DMS53 treated with DMSO at 0.1 percent for 48 hours (cell line): ENCODE results near the gene ALG1L2.
"Not testable (repeated sequence)": the region's sequence is repeated elsewhere in the genome, so short reads cannot be mapped to it uniquely, and the experiment has no call there.

ENCODE experiments used
- DNase-seq: peaks from one replicate; lab custom pipeline; 2025; ENCODE audit not compliant: unreplicated experiment; lab: John Stamatoyannopoulos, UW

The ALG1L2 gene, protein sequence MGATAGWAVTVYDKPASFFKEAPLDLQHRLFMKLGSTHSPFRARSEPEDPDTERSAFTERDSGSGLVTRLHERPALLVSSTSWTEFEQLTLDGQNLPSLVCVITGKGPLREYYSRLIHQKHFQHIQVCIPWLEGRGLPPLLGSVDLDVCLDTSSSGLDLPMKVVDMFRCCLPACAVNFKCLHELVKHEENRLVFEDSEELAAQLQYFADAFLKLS

DNA sequence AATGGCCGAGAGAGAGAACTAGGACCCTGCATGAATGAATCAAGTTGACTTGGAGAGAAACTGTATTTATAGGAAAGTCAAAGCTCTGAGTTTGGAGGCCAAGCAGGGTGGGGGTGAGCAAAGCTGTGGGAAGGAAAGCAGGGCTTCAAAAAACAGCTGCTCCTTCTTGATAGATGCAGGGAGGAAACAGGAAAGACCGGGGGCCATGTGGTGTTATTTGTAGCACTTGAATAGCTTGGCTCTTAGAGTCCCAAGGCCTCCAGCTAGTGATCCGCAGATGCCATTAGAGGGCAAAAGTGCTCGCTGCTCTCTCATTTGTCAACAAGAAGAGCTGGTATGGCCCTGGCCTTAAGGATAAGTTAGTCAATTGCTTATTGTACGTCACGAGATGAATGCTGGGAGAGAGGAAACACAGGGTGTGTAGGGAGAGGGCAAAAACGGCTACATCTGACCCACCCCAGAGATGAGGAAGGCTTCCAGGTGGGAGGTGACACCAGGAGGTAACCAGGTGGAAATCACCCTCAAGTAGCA is at the start of gene ALG1L2:
Gene ALG1L2, plus strand, starts transcription at position 481 of the 531 bp plus-strand sequence. CDS start 186 bp downstream, outside the sequence.
- DNase-seq = no peak

DNA sequence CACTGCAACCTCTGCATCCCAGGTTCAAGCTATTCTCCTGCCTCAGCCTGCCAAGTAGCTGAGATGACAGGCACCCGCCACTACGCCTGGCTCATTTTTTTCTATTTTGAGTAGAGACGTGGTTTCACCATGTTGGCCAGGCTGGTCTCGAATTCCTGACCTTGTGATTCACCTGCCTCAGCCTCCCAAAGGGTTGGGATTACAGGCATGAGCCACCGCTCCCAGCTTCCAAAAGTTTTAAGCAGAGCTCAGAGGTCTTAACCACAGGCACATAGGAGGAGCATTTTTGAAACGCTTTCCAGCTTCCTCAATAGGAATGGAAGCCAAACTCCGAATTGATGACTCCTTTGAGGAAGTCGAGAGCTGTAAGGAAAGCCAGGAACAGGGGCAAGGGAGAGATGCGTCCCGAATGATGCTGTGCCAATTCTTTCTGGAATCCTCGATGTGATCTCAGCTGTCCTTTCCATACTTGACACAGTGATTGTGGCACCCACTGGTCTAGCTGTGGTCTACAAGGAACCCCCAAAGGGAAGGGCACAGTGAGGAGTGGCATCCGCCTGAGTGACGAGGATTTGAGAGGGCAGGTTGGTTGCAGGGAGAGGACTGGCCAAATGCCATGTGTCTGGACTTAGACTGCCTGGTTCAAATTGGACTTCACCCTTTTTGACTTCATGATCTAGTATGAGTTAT is 44.4 kb upstream of the ALG1L2 start:
- DNase-seq = not testable (repeated sequence)

DNA sequence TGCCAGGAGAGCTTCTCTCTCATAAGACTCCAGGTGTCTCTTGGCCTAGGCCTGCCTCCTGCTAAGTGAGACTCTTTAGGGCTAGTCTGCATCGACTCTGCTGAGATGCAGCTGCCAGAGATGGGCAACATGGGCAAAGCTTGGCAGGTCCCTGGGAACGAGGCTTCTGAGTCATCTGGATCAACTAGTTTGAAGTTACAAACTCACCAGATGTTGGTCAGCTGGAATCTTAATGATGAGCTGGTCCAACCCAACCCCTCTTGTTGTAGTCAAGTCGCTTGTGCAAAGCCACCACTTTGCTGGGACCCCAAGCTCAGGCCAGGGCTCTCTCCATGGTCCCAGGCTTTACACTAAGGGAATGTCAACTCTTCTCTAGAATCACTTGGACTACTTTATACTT is 38.9 kb upstream of the ALG1L2 start:
- DNase-seq = not testable (repeated sequence)

DNA sequence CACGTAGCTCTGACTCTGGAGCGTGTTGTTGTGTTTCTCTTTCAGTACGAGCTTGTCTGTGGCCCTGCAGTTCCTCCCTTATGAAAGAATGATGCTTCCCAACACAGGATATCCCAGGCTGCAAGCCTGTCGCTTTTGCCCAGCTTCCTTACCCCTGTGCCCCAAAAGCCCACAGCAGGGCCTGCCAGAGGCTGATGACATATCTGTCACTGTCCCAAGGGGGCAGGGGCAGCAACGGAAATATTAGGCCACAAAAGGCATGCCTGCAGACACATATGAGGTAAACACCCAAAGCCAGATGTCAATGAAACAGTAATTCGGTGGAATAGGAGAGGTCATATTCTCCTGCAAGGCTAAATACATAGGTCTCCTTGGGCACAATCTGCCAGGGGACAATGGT is 38.0 kb upstream of the ALG1L2 start:
- not testable (repeated sequence) for DNase-seq

DNA sequence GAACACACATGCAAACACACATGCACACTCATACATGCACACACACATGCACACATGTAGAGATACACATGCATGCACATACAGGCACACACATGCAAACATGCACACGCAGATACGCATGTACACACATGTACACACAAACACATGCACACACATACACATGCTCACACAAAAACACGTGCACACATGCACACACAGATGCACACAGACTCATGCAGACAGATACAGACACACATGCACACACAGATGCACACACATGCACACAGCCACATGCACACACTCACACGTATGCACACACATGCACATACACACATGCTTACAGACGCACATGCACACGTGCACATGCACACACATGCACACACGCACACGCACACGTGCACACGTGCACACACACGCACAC is 37.3 kb upstream of the ALG1L2 start:
- DNase-seq = no peak

DNA sequence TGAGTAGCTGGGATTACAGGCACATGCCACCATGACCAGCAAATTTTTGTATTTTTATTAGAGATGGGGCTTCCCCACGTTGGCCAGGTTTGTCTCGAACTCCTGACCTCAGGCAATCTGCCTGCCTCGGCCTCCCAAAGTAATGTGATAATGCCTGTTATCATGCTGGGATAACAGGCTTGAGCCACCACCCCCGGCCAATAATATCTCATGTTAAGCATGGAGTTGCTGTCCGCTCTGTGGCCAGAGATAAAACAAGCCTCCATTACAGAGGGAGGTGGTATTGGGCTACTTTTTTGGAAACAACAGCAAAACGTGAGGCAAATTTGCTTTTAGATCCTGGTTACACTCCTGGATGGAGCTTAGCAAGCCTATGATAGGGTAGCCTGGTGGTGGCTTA is 32.9 kb upstream of the ALG1L2 start:
- DNase-seq = no peak

DNA sequence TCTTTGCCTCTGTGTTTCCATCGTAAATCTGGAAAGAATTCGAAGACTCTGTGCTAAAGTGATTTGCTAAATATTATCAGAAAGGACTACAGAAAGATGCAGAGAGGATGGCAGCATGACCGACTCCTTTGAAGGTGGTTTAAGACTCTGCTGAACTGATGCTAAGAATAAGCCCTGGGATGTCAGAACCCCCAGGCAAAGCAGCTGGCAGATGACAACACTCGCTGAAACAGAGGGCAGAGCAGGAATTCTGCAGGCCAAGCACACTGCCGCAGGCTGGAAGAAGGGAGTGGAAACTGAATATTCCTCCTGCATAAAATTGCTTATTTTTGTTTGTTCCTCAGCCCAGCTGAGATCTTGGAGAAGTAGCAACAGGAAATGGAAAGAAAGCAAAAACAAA is 29.3 kb upstream of the ALG1L2 start:
- not testable (repeated sequence) for DNase-seq

DNA sequence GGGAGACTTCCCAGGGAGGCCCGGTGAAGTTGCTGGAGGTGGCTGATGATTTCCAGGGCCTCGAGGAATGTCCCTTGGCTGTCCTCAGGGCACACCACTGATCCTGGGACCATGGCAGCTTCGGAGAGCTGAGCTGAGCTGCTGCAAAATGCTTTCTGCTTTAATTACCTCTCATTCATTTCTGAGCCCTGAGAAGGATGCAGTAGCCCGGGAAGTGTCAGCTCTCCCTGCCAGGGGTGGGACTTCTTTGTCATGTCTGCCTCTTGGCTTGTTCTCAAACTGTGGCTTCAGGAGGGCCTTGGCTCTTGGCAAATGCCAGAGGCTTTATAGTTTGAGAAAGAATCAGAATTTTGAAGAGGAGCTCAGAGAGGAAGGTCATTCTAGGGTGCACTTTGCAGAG is 28.7 kb upstream of the ALG1L2 start:
- not testable (repeated sequence) for DNase-seq

DNA sequence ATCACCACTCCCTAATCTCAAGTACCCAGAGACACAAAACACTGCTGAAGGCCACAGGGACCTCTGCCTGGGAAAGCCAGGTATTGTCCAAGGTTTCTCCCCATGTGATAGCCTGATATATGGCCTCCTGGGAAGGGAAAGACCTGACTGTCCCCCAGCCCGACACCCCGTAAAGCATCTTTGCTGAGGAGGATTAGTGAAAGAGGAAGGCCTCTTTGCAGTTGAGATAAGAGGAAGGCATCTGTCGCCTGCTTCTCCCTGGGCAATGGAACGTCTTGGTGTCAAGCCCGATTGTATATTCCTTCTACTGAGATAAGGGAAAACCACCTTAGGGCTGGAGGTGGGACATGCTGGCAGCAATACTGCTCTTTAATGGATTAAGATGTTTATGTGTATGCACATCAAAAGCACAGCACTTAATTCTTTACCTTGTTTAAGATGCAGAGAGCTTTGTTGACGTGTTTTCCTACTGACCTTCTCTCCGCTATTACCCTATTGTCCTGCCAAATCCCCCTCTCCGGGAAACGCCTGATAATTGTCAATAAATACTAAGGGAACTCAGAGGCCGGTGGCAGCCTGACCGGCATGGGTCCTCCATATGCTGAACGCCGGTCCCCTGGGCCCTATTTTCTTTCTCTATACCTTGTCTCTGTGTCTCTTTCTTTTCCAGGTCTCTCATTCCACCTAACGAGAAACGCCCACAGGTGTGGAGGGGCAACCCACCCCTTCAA is 23.9 kb upstream of the ALG1L2 start:
- DNase-seq = not testable (repeated sequence)

DNA sequence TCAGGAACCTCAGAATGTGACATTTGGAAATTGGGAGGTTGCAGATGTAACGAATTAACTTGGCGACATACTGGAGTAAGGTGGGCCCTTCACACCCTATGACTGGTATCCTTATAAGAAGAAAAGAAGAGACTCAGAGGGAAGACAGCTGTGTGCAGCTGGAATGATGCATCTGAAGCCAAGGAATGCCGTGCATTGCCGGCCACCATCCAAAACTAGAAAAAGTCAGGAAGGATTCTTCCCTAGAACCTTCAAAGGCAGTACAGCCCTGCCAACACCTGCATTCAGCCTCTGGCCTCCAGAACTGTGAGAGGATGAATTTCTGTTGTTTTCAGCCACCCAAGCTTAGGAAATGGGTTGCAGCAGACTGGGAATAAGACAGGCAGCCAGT is 23.4 kb upstream of the ALG1L2 start:
- DNase-seq = not testable (repeated sequence)

DNA sequence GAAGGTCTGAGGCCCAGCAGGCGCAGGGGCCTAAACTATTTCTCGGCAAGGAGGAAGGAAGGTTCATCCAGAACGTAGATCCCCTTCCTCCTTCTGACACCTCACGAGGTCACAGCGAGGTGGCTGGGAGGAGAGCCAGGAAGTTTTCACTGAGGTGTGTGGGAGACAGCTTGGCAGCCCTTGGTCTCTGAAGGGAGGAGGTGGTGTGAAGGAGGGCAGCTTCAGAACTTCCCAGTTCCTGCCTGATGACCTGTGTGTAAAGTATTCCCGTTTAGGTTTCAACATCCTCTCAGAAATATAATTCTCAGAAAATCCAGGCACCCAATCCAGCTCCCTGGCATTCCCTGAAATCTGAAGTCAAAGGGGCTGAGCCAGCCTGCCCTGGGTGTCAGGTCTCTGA is 22.9 kb upstream of the ALG1L2 start:
- DNase-seq = not testable (repeated sequence)

DNA sequence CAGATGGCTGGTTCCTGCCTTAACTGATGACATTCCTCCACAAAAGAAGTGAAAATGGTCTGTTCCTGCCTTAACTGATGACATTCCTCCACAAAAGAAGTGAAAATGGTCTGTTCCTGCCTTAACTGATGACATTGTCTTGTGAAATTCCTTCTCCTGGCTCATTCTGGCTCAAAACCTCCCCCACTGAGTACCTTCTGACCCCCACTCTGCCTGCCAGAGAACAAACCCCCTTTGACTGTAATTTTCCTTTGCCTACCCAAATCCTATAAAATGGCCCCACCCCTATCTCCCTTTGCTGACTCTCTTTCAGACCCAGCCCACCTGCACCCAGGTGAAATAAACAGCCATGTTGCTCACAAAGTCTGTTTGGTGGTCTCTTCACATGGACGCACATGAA is 22.5 kb upstream of the ALG1L2 start:
- not testable (repeated sequence) for DNase-seq

DNA sequence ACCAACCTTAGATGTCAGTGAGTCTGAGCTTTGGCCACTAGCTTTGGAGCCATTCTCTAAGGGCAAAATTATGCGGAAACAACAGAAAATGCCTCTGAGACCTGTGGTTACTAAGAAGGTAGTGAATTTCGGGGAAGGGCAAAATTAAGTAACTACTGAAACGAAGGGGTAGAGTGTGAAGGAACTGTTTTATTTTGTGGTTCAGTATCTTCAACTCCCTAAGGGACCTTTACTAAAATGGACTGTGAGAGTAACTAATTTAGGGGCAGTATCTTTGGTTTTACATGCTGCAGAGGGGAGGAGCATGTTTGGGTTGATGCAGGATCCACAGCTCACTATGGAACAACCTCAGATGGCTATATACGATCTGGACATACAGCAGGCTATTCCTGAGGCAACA is 8.0 kb upstream of the ALG1L2 start:
- DNase-seq = no peak

DNA sequence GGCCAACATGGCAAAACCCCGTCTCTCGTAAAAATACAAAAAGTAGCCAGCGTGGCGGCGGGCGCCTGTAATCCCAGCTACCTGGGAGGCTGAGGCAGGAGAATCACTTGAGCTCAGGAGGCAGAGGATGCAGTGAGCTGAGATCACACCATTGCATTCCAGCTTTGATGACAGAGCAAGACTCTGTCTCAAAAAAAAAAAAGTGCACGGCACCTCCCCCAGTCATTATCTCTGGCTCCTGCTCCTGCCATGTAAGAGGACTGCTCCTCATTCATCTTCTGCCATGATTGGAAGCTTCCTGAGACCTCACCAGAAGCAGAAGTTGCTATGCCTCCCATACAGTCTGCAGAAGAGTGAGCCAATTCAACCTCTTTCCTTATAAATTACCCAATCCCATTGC is 4.0 kb upstream of the ALG1L2 start:
- no peak for DNase-seq

DNA sequence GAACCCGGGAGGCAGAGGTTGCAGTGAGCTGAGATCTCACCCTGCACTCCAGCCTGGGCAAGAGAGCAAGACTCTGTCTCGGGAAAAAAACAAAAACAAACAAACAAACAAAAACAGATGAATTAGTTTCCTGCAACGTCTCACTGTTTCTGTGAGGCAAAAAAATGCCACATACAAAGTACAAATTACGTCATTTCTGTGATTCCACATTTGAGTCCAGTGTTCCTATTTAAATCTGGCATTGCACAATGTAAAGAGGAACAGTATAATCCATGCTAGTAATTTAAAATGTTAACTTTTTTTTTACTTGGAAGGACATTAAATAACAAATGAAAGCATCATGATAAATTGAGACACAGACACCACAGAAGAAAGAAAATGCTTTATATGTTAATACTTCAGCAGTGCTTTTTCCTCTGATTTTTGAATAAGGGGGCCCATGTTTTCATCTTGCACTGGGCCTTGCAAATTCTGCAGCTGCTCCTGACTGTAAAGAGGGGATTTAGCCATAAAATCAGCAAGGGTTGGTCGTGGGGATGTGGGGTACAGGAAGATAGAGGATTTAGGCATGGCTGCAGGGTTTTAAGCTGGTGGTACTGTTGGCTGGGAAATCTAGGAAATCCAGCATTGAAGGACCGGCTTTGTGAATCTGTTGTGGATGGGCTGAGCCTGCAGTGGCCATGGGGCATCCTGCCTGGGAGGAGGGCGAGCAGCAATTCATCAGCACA is 1.9 kb downstream of the ALG1L2 start:
- not testable (repeated sequence) for DNase-seq

DNA sequence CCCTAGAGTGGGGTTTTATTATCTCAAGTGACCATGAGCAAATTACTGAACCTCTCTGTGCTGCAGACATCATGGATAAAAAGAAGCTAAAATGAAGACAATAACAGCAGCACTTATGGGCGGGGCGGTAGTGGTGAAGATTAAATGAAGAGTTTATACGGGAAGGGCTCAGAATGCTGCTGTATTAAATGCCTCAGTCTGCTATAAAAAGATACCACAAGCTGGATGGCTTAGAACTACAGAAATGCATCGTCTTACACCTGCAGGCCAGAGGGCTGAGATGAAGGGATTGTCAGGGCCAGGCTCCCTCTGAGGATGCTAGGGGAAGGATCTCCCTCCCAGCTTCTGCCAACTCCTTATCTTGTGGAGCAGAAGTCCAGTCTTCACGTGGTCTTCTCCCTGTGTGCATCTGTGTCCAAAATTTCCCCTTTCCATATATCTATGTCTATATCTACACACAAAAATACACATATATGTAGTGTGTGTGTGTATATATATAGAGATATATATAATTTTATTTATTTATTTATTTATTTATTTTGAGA is 2.9 kb downstream of the ALG1L2 start:
- DNase-seq = no peak

DNA sequence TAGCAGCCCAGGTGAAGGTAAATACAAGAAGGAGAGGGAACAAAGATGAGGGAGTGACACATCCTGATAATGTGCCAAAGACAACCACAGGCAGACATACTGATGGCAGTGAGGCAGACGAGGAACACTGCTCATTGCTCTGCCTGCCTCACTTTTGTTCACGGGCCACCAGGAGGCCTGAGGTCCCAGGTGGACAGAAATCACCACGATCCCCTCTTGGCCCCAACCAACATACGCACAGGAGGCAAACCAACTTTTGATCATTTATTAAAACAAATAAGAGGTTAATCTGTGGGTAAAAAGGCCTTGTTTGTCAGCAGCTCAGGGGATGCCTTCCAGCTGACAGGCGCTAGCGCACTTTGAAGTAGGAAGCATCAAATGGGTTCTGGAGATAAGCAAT is 4.2 kb downstream of the ALG1L2 start:
- no peak for DNase-seq

DNA sequence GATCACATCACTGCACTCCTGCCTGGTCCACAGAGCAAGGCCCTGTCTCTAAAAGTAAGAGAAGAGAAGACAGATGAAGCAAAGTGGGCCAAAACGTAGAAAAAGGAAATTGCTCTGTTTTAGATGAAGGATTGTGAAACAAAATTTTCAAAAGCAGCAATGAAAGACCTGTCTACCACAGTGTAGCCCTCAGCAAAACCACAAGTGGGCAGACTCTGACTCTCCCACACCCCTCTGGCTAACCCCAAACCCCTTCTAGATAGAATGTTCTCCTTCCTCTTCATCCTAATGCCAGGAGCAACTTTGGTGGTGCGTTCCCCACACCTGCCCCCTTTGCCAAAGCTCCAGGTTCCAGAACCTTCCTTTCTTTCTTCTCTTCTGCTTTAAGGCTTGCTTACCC is 5.0 kb downstream of the ALG1L2 start:
- DNase-seq = not testable (repeated sequence)

DNA sequence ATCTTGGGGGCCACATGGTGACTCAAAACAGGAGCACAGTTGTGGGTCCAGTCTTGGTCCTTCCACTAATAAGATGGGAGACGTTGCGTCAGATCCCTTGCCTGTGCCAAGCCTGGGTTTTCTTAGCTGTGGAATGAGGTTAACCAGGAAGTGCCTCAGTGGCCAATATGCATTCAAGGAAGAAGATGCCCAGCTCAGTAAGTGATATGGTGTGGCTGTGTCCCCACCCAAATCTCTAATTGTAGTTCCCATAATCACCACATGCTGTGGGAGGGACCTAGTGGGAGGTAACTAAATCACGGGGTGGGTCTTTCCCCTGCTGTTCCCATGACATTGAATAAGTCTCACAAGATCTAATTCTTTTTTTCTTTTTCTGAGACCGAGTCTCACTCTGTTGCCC is 6.4 kb downstream of the ALG1L2 start:
- DNase-seq = no peak

DNA sequence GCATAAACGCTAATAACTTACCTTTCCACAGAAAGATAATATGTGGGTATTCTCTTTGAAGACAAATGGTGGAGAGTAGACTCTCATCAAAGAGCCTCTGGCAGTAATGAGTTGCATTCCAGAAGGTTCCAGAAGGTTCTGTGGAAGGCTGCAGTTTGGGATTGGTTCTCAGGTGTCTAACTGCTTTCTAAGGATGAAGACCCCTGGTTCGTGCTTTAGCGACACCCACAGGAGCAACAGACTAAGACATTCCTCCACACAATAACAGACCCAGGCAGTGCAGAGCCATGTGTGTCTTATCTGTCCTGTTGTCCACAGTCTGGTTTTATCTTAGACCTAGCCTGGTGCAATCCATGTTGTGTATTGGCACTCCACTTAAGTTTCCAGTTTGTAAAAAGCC is 9.1 kb downstream of the ALG1L2 start:
- not testable (repeated sequence) for DNase-seq

DNA sequence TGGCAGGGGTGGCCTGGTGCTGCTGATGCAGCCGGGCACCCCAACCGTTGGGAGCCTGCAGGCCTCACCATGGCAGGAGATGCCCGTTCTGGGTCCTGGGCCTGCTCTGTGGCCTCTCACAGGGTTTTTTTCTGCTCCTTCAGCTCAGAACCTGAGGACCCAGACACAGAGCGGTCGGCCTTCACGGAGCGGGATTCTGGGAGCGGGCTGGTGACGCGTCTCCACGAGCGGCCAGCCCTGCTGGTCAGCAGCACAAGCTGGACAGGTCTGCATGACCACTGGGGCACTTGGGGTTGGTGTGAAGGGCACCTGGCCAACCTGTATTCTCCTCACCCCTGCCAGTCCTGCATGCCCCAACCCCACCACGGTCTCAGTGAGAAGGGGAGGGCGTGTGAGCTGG is 10.3 kb downstream of the ALG1L2 start:
- no peak for DNase-seq
